GM23248 (cell line): ENCODE data around the gene UCN.

ENCODE experiments used
- EZH2 ChIP-seq: fragments of 200-600 bp; sonication (generic); IDR thresholded peaks from 2 replicates; pipeline ENCODE4 v1.6.1; 2018; ENCODE audit warnings: antibody characterized with exemption, mild to moderate bottlenecking; ENCODE audit not compliant: insufficient read depth, poor library complexity, severe bottlenecking
- EZH2phosphoT487 ChIP-seq: fragments of 200-600 bp; sonication (generic); IDR thresholded peaks from 2 replicates; pipeline ENCODE4 v1.6.1; 2018; ENCODE audit warnings: antibody characterized with exemption, moderate library complexity, mild to moderate bottlenecking, low read depth; ENCODE audit not compliant: insufficient read depth

DNA sequence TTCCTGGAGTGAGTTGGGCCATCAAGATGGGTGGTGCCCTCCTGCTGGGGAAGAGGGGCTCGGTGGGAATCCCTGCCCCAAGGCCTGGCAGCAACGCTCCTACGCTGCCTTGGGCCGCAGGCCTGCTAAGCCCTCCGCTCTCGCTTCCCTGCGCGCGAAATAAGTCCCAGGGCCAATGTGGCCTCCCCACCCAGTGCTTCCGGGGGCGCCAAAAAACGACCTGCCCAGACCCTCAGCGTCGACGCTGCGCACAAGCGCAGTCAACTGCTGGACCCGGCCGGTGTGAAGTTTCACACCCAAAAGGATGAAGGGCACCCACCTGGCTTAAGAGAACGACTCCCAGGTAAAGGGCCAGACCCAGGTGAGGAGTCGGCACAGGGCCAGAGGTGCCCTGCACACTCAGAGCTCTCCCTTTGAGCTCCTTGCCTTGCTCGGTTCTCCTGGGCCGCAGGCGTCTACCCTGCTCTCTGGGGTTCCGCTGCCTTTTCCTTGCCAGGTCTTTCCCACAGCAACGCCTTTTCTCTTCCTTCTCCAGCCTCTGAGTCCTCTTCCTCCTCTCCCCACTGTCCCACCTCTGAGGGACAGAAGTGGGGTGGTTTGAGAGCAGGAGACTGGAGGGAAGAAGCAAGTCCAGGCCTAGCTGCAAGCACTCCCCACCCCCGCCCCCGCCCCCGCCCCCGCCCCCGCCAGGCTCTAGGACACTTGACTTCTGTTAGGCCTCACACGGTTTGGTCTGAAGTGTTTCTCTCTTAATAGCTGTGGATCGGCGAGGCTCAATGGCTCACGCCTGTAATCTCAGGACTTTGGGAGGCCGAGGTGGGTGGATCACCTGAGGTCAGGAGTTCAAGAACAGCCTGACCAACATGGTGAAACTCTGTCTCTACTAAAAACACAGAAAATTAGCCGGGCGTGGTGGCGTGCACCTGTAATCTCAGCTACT, 32.8 kb downstream of the UCN start, which contains the start of gene DNAJC5G:
- TF ChIP-seq EZH2 (no peak), EZH2phosphoT487 (no peak)
